KG1 (cell line): Measurements from ENCODE around the gene CCL16.

Source experiments
- DNase-seq: peaks from one replicate; lab custom pipeline; 2025; lab: John Stamatoyannopoulos, UW

The CCL16 gene

DNA sequence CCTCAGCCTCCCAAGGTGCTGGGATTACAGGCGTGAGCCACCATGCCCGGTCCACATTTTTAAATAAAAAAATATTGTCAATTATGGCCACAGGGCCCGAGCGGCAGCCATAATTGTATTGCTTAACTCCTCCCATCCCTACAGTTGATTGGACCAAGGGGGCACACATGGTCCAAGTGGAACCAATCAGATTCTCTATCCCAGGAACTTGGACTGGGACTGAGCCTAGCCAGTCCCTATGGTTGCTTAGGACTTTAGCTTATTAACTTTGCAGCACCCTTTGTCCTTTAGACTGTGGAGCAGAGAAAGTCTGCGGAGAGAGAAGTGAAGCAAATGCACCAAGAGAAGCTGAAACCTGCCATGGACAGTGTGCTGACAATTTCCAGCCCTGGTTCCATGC, 45.2 kb downstream of the CCL16 start:
- DNase-seq, result no peak

DNA sequence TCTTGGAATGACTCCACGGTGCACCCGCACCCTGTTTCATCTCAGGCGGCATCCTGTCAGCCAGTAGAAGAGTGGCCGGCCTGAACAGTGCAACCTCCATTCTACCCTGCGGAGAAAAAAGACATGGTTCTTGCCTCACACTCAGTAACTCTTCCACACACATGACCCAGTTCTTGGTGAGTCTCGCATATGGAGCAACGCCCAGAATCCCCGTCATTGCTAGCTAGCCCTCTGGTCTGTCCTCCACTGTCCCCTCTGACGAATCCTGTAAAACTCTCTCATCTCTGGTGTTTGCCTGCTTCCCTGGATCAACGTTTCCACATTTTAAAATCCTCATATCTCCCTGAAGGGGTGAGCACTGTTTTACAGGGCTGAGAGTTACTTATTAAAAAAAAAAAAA, 46.5 kb downstream of the CCL16 start:
- no peak for DNase-seq

DNA sequence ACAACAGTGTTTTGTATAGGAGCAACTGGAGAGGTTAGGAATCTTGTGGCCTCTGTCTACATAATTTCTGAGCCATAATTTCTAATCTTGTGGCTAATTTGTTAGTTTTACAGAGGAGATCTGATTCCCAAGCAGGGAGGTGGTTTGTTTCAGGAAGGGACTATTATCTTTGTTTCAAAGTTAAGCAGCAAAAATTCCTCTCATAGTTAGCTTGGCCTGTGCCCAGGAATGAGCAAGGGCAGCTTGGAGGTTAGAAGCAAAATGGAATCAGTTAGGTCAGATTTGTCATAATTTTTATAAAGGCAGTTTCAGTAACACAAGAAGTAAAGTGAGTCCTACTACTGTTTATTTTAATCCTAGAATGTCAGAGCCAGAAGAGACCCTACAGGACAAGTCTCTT, 48.7 kb downstream of the CCL16 start:
- DNase-seq, result no peak

DNA sequence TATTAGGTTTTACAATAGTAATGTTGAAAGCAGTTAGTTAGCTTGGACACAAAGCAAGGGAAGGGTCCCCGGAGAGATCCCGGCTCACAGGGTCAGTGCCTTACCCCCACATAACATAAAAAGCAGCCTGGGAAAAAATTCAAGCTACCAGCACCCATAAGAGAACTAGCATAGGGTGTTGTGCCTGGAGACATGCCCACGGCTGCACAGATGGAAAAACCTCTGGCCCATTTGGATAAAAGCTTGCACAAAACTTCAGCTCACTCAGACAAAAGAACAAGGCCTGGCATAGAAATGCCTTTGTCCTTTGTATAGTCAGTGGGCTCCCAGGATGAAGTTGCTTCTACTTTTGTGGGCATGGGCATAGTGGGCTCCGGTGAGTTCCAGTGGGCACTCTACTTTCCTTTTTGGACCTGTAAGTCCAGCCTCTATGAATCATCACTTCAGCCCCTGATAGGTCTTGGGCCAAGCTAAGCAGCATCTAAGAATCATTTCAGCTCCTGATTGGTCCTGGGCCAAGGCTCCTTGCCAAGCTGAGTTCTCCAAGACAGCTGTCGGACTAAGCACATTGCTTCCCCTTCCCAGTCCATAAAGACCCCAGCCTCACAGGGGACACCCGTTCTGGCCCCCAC, 49.4 kb downstream of the CCL16 start:
- no peak for DNase-seq

DNA sequence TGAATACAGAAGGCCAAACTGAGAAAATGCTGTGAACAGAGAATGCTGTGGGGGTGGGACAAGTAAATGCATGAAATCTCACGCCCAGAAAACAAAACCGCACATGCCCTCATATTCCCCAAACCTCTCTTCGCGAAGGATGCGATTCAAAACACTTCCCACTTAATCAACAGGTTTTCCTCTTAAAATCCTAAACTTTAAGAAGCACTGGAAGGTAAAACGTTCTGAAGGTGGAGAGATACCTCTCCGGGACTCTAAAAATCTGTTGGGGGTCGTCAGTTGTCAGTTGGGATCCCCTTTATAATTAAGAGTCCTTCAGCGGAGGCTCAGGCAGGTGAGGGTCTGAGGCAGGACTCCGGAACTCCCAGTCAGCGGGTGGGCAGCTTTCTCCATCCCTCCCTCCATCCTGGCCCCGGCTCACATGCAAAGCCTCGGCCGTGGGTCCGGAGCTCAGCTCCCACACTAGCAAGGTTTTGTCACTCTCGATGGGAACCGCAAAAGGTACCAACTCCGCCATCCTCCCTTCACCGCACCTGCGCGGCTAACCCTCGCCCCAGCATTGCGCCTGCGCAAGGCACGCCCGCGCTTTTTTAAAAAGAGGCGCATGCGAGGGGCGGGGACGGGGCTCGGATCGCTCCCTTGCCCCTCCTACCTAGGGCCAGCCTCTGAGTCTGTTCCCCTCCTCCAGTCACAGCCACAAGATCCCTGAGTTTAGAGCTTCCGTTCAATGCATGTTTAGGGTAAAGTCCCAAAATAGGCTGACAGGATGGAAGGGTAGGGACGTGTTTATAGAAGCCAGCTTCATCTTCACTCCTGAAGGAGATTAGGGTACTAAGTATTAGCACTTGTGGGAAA, 50.9 kb downstream of the CCL16 start, which contains the start of gene RDM1:
TSS of gene RDM1 (minus strand) at position 563 of the 855 bp plus-strand sequence. CDS start at position 517, 46 bp downstream.
- DNase-seq, result no peak

DNA sequence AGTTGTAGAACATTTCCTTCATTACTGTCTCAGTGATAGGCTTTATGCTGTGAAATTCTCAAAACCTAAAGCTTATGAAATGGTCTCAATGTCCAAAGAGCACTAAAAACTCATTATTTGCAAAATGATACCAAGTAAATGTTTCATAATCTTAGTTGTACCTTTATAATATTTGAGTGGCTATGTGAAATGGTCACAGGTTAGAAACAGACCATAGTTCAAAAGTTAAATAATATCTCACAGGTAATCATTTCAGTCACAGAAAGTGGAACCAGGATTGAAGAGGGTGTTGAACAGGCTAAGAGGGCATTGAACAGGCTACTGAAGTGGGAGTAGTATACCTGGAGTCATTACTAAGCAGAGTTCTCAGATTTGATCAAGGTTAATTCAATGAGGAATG, 53.6 kb downstream of the CCL16 start:
- DNase-seq, result no peak
